ENCODE results near the gene PGPEP1.
"Not testable (repeated sequence)": the region's sequence is repeated elsewhere in the genome, so short reads cannot be mapped to it uniquely, and the experiment has no call there.

PGPEP1 gene

GRCh38 chr19:18373407-18373891, 33.1 kb downstream of the PGPEP1 start:
- DNase-seq = no peak

GRCh38 chr19:18373892-18374629, 33.7 kb downstream of the PGPEP1 start:
- DNase-seq = peak; percentile 79

- no peak for DNase-seq
These were observed 36.6 kb downstream of the PGPEP1 start for GRCh38 chr19:18377026-18377425.

- DNase-seq = no peak
These were observed 39.7 kb downstream of the PGPEP1 start for GRCh38 chr19:18379803-18380747.

- no peak for DNase-seq
These were observed 40.4 kb downstream of the PGPEP1 start for GRCh38 chr19:18380843-18381242.

GRCh38 chr19:18383622-18384021, 43.2 kb downstream of the PGPEP1 start:
- not testable (repeated sequence) for DNase-seq

- no peak for DNase-seq
These were observed 44.4 kb downstream of the PGPEP1 start for GRCh38 chr19:18384775-18385174.

GRCh38 chr19:18385359-18385674, 44.9 kb downstream of the PGPEP1 start:
- no peak for DNase-seq

GRCh38 chr19:18385675-18386542, 45.5 kb downstream of the PGPEP1 start, which contains the start of gene GDF15:
TSS of gene GDF15 (plus strand) at chr19:18386158. CDS start at chr19:18386190, 32 bp downstream.
- no peak for DNase-seq

- DNase-seq = no peak
These were observed 46.3 kb downstream of the PGPEP1 start for GRCh38 chr19:18386543-18387271.

- DNase-seq = peak; percentile 95
These were observed 47.9 kb downstream of the PGPEP1 start for GRCh38 chr19:18388100-18388959.

- no peak for DNase-seq
These were observed 48.7 kb downstream of the PGPEP1 start for GRCh38 chr19:18388960-18389725.

- no peak for DNase-seq
These were observed 49.3 kb downstream of the PGPEP1 start for GRCh38 chr19:18389726-18390064.

- no peak for DNase-seq
These were observed 49.9 kb downstream of the PGPEP1 start for GRCh38 chr19:18390065-18390907.

- DNase-seq = no peak
These were observed 51.2 kb downstream of the PGPEP1 start for GRCh38 chr19:18391509-18392075.

GRCh38 chr19:18392417-18392816, 52.0 kb downstream of the PGPEP1 start:
- DNase-seq = peak; percentile 73

GRCh38 chr19:18392926-18393325, 52.5 kb downstream of the PGPEP1 start:
- no peak for DNase-seq

GRCh38 chr19:18393836-18394235, 53.4 kb downstream of the PGPEP1 start:
- DNase-seq = no peak
